ENCODE results near the gene OBSCN.
"Not testable (repeated sequence)": the region's sequence is repeated elsewhere in the genome, so short reads cannot be mapped to it uniquely, and the experiment has no call there.

OBSCN gene

GRCh38 chr1:228225740-228226139 is 17.9 kb downstream of the OBSCN start:
- no peak for TF ChIP-seq CTCF (conservative IDR thresholded peaks at IDR 0.05)
- H3K27ac ChIP-seq: no peak overlapping the region

GRCh38 chr1:228226141-228226874 is 18.5 kb downstream of the OBSCN start:
- H3K27ac ChIP-seq: no peak overlapping the region
- no peak for TF ChIP-seq CTCF (conservative IDR thresholded peaks at IDR 0.05)

- no peak for TF ChIP-seq CTCF (conservative IDR thresholded peaks at IDR 0.05)
- H3K27ac ChIP-seq: no peak overlapping the region
Observed at GRCh38 chr1:228226956-228227791, 19.3 kb downstream of the OBSCN start.

GRCh38 chr1:228228147-228228546 is 20.3 kb downstream of the OBSCN start:
- not testable (repeated sequence) for H3K27ac ChIP-seq

- no peak overlapping the region for H3K27ac ChIP-seq
- TF ChIP-seq CTCF (conservative IDR thresholded peaks at IDR 0.05): no peak
Observed at GRCh38 chr1:228228601-228229074, 20.8 kb downstream of the OBSCN start.

- TF ChIP-seq CTCF (conservative IDR thresholded peaks at IDR 0.05): no peak
- H3K27ac ChIP-seq: no peak overlapping the region
Observed at GRCh38 chr1:228231189-228231588, 23.3 kb downstream of the OBSCN start.

GRCh38 chr1:228233136-228233535 is 25.3 kb downstream of the OBSCN start:
- H3K27ac ChIP-seq: no peak overlapping the region
- no peak for TF ChIP-seq CTCF (conservative IDR thresholded peaks at IDR 0.05)

GRCh38 chr1:228234921-228235320 is 27.1 kb downstream of the OBSCN start:
- no peak for TF ChIP-seq CTCF (conservative IDR thresholded peaks at IDR 0.05)
- H3K27ac ChIP-seq: no peak overlapping the region

Measured in VCaP (cell line).